Pancreas (tissue), 10 donors: ENCODE results near the gene FAM78A. TPM values are rescaled to one million over a fixed set of nuclear protein-coding genes. Genes with fewer than 3 reads are reported as not detected.
A peak's percentile ranks its signal among the peaks of the same experiment; 100 is the strongest.

ENCODE experiments used
- ATAC-seq, 4 donors: fragments of 200-7000 bp; cut with Tn5 transposase; one replicate each; pipeline versions ENCODE4 v1.8.0 to v1.9.1; 2020; ENCODE audit warnings: mild to moderate bottlenecking in 4 of 4, moderate library complexity in 4 of 4
- DNase-seq, 6 donors: peaks; one replicate each; pipeline ENCODE4 v3.0.0-alpha.2; 2020
- FAIRE-seq: peaks from 2 replicates; lab custom pipeline; 2012; peaks lifted over from hg19 to GRCh38; lab: Jason Lieb, UNC
- H3K27ac ChIP-seq, 4 donors: fragments of 200-600 bp; sonication (generic); 1 replicate in 3 of 4; 2 replicates in 1 of 4; pipeline versions ENCODE4 v1.5.0 to v1.8.0; 2020
- H3K27me3 ChIP-seq, 4 donors: fragments of 200-600 bp; one replicate each; pipeline ENCODE4 v1.8.0; 2021
- H3K36me3 ChIP-seq, 3 donors: fragments of 200-600 bp; sonication (generic) in 1 of 3; one replicate each; pipeline versions ENCODE4 v1.5.0 to v1.8.0; 2020 to 2021
- H3K4me1 ChIP-seq, 3 donors: fragments of 200-600 bp; one replicate each; pipeline ENCODE4 v1.8.0; 2021
- H3K4me3 ChIP-seq, 4 donors: fragments of 200-600 bp; sonication (generic) in 2 of 4; one replicate each; pipeline versions ENCODE4 v1.5.0 to v1.8.0; 2020 to 2021
- H3K9me3 ChIP-seq, 4 donors: fragments of 200-600 bp; one replicate each; pipeline ENCODE4 v1.8.0; 2021
- WGBS, 2 donors: extraction: QIAGEN DNeasy Blood & Tissue Kit; methylation state at CpG; one replicate each; pipeline ENCODE4 v1.1.7; 2013; 5-methylcytosine and 5-hydroxymethylcytosine counted together
- intact Hi-C, 3 donors: fragments of 100-400 bp; cut with DNase I; formaldehyde crosslinking; loops; one replicate each; pipeline versions ENCODE4 v1.11.1 to v1.14.2; 2022
- polyA plus RNA-seq, 2 donors: library from polyadenylated mRNA; stranded (reverse); fragments of 200-250 nt; gene quantifications; one replicate each; pipeline ENCODE4 v1.2.3, GENCODE V29; 2013
- total RNA-seq, 6 donors: library from RNA; stranded (reverse); fragmentation: NEBNext Ultra II Directional in 4 of 6; extraction: Animal tissue kit (Norgen Biotek cat#: 25700) in 4 of 6; gene quantifications; one replicate each; pipeline versions ENCODE4 v1.2.1 to v1.2.4, GENCODE V29; 2021 to 2023
- TF ChIP-seq, protein P1 (sequence below), 4 donors: fragments of 200-600 bp; sonication (generic) in 3 of 4; IDR thresholded peaks; one replicate each; pipeline versions ENCODE4 v1.5.0 to v1.8.0; 2021; ENCODE audit warnings: antibody characterized with exemption in 4 of 4
- donor health status: healthy with polysubstance abuse.
- donor health status: DM: no; HTN: no; CAD: no; lungs with moderate emphysema.
- donor health status: DM: no; HTN: no; CAD: no.
- donor health status: control.
- donor health status: control.
- donor health status: Bipolar disorder and iron deficiency.
- donor health status: DM: yes; HTN: yes; CAD: no.
- donor health status: DM: no; HTN: no; CAD: no.
- donor health status: DM: no; HTN: no; CAD: no.
- donor health status: DM: yes; HTN: yes; CAD: no.

FAM78A gene
- total and polyA plus RNA-seq, 8 donors, result 0.37 to 3.9 (median 0.78) TPM

GRCh38 chr9:131319486-131319885, 43.2 kb upstream of the FAM78A start:
- H3K27ac ChIP-seq, result no peak overlapping the region
- WGBS, 2 donors, result 78 to 91% methylated on average over 12 of the region's 12 CpGs
- intact Hi-C loops, result no loop called here
- ATAC-seq (no peak), DNase-seq (peak in 2 of 6 donors; percentile 14 to 29), FAIRE-seq (no peak)
- no peak overlapping the region for H3K4me3 ChIP-seq
- H3K27me3 ChIP-seq, result no peaks in the 10 kb centered on the region
- no peaks in the 10 kb centered on the region for H3K36me3 ChIP-seq
- TF ChIP-seq, protein P1, sequence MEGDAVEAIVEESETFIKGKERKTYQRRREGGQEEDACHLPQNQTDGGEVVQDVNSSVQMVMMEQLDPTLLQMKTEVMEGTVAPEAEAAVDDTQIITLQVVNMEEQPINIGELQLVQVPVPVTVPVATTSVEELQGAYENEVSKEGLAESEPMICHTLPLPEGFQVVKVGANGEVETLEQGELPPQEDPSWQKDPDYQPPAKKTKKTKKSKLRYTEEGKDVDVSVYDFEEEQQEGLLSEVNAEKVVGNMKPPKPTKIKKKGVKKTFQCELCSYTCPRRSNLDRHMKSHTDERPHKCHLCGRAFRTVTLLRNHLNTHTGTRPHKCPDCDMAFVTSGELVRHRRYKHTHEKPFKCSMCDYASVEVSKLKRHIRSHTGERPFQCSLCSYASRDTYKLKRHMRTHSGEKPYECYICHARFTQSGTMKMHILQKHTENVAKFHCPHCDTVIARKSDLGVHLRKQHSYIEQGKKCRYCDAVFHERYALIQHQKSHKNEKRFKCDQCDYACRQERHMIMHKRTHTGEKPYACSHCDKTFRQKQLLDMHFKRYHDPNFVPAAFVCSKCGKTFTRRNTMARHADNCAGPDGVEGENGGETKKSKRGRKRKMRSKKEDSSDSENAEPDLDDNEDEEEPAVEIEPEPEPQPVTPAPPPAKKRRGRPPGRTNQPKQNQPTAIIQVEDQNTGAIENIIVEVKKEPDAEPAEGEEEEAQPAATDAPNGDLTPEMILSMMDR (IDR thresholded peaks at IDR 0.05), result no peak
- H3K4me1 ChIP-seq, result no peaks in the 10 kb centered on the region
- H3K9me3 ChIP-seq, result no peaks in the 10 kb centered on the region

GRCh38 chr9:131318231-131319085, 42.1 kb upstream of the FAM78A start:
- H3K4me3 ChIP-seq, result no peak overlapping the region
- no peaks in the 10 kb centered on the region for H3K4me1 ChIP-seq
- H3K27ac ChIP-seq, result no peak overlapping the region
- intact Hi-C loops, result no loop called here
- DNase-seq (peak in 2 of 6 donors; percentile 0 to 24), FAIRE-seq (no peak), ATAC-seq (no peak)
- TF ChIP-seq, protein P1 (IDR thresholded peaks at IDR 0.05), result no peak
- 80 to 87% methylated on average over 23 of the region's 23 CpGs for WGBS, 2 donors
- no peaks in the 10 kb centered on the region for H3K27me3 ChIP-seq
- H3K36me3 ChIP-seq, result no peaks in the 10 kb centered on the region
- no peaks in the 10 kb centered on the region for H3K9me3 ChIP-seq

DNA sequence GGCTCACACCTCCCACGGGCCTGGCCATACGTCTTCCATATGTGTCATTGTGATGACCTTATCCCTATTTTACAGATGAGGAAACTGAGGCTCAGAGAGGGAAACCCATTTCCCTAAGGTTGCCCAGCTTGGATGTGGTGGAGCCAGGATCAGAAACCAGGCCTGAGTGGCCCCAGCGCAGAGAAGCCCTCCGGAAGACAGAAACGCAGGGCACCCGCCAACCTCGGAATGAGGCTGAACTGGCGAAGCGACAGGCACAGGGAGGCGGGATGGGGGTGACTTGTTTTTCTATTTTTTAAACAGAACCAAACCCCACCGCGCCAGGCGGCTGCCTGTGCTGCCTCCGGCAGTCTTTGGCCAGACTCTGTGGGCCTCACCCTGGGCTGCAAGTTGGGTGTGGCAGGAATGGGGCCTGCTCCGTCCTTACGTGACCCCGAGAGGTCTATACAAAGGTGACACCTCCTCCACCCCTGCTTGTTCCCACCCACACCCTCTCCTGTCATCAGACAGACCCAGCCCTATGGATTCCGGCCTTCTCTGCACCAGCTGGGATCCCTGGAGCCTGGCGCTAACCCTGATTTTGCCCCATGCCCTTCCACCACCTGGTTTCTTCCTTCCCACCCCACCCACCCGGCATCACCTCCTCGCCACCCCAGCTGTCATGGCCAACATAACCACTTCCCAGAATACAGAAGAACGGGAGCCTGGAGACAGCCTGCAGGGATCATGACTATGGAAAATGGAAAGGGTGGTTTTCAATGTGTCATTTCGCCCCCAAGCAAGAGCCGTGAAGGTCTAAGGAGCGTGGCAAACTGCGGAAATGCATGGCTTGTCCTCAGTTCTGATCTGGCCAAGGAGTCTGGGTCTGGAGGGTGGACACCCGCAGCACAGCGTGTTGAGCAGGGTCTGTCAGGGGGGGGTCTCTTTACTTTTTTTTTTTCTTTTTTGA, 36.8 kb upstream of the FAM78A start:
- DNase-seq (no peak), ATAC-seq (no peak), FAIRE-seq (no peak)
- 90 to 92% methylated on average over 28 of the region's 28 CpGs for WGBS, 2 donors
- Histone ChIP-seq H3K27ac (no peak overlapping the region), H3K27me3 (no peaks in the 10 kb centered on the region), H3K9me3 (no peaks in the 10 kb centered on the region), H3K36me3 (no peaks in the 10 kb centered on the region), H3K4me1 (no peaks in the 10 kb centered on the region), H3K4me3 (no peak overlapping the region)
- TF ChIP-seq, protein P1 (IDR thresholded peaks at IDR 0.05), result no peak
- intact Hi-C loops, result no loop called here

GRCh38 chr9:131312246-131312645, 35.9 kb upstream of the FAM78A start:
- intact Hi-C loops, result no loop called here
- Histone ChIP-seq H3K4me3 (no peak overlapping the region), H3K27me3 (no peaks in the 10 kb centered on the region), H3K36me3 (no peaks in the 10 kb centered on the region), H3K9me3 (no peaks in the 10 kb centered on the region), H3K27ac (no peak overlapping the region), H3K4me1 (no peaks in the 10 kb centered on the region)
- 77 to 80% methylated on average over 9 of the region's 9 CpGs for WGBS, 2 donors
- FAIRE-seq (no peak), ATAC-seq (no peak), DNase-seq (no peak)
- TF ChIP-seq, protein P1 (IDR thresholded peaks at IDR 0.05), result no peak
